CD4-positive, alpha-beta T cell (primary cell): ENCODE results near the gene VPS26B. TPM values are rescaled to one million over a fixed set of nuclear protein-coding genes. Genes with fewer than 3 reads are reported as not detected.

Experiments used
- ATAC-seq: fragments of 200-7000 bp; cut with Tn5 transposase; one replicate; pipeline ENCODE4 v1.10.0; 2022; ENCODE audit warnings: mild to moderate bottlenecking; ENCODE audit not compliant: poor library complexity
- CTCF ChIA-PET: fragments of 350-600 bp; sonication (Branson Sonifier 250); formaldehyde crosslinking; loops from one replicate; lab custom pipeline; 2021; ENCODE audit warnings: antibody characterized with exemption, inconsistent platforms; lab: Charles Lee
- POLR2A ChIA-PET: fragments of 350-600 bp; sonication (Branson Sonifier 250); formaldehyde crosslinking; loops from one replicate; lab custom pipeline; 2021; ENCODE audit warnings: antibody characterized with exemption, inconsistent platforms; lab: Charles Lee
- DNase-seq, 14 experiments: peaks; one replicate each; pipeline ENCODE4 v3.0.0-alpha.2; 2013 to 2020; ENCODE audit warnings: mixed read lengths in 2 of 14
- H3K27ac ChIP-seq, 2 donors: one replicate each; pipeline versions ENCODE4 v1.5.1 to v1.7.0; 2013; ENCODE audit warnings: low read length in 2 of 2, low read depth in 1 of 2, mild to moderate bottlenecking in 1 of 2
- H3K27me3 ChIP-seq, 2 experiments: 1 replicate in 1 of 2; 2 replicates in 1 of 2; pipeline versions ENCODE4 v1.6.1 to v1.7.0; 2013; ENCODE audit warnings: low read length in 2 of 2, control low read depth in 1 of 2, mild to moderate bottlenecking in 1 of 2, moderate library complexity in 1 of 2; ENCODE audit not compliant: insufficient read depth in 2 of 2, control insufficient read depth in 1 of 2
- H3K36me3 ChIP-seq: one replicate; pipeline ENCODE4 v1.6.1; 2013; ENCODE audit warnings: low read length, control low read depth; ENCODE audit not compliant: insufficient read depth
- H3K4me1 ChIP-seq: one replicate; pipeline ENCODE4 v1.6.1; 2013; ENCODE audit warnings: low read length, control low read depth; ENCODE audit not compliant: insufficient read depth
- H3K4me3 ChIP-seq: one replicate; pipeline ENCODE4 v1.5.1; 2013; ENCODE audit warnings: mild to moderate bottlenecking, low read length, moderate library complexity
- H3K9me3 ChIP-seq, 2 experiments: 1 replicate in 1 of 2; 2 replicates in 1 of 2; pipeline versions ENCODE4 v1.6.1 to v1.7.0; 2013; ENCODE audit warnings: low read length in 2 of 2, mild to moderate bottlenecking in 2 of 2, control low read depth in 1 of 2, moderate library complexity in 1 of 2; ENCODE audit not compliant: control insufficient read depth in 1 of 2, insufficient read depth in 1 of 2
- H3K27ac Mint-ChIP-seq: one replicate; pipeline ENCODE4 v1.8.0; 2020; ENCODE audit warnings: mixed read lengths
- H3K27me3 Mint-ChIP-seq: one replicate; pipeline ENCODE4 v1.8.0; 2021; ENCODE audit warnings: mixed read lengths
- H3K36me3 Mint-ChIP-seq: one replicate; pipeline ENCODE4 v1.8.0; 2021; ENCODE audit warnings: low read depth, mixed read lengths
- H3K4me1 Mint-ChIP-seq: one replicate; pipeline ENCODE4 v1.8.0; 2021; ENCODE audit warnings: low read depth, mixed read lengths
- H3K4me3 Mint-ChIP-seq: one replicate; pipeline ENCODE4 v1.8.0; 2020; ENCODE audit warnings: mild to moderate bottlenecking, mixed read lengths
- H3K9me3 Mint-ChIP-seq: one replicate; pipeline ENCODE4 v1.8.0; 2020; ENCODE audit warnings: mixed read lengths
- intact Hi-C, 2 experiments: fragments of 100-400 bp; cut with DNase I in 1 of 2; cut with micrococcal nuclease in 1 of 2; formaldehyde crosslinking; loops; one replicate each; pipeline versions ENCODE4 v1.15.1 to v1.9.0; 2023 to 2025; cut with DNase I, micrococcal nuclease
- total RNA-seq, 174 experiments: library from RNA in 2 of 174; stranded (reverse) in 2 of 174; gene quantifications; one replicate each; pipeline ENCODE4 v1.2.3 and lab custom pipeline; 2021 to 2026
- TF ChIP-seq, protein P1 (sequence below): fragments of 200-600 bp; IDR thresholded peaks from one replicate; pipeline ENCODE4 v1.8.0; 2022; ENCODE audit warnings: antibody characterized with exemption, mild to moderate bottlenecking

The VPS26B gene
- total RNA-seq, 2 experiments from 2014 or later, result 41.6 to 42.2 TPM

GRCh38 chr11:134292661-134293060 is 68.2 kb downstream of the VPS26B start:
- H3K27me3 ChIP-seq, result no peaks in the 10 kb centered on the region
- Mint-ChIP-seq H3K9me3 (no peaks in the 10 kb centered on the region), H3K27ac (no peak overlapping the region), H3K27me3 (no peaks in the 10 kb centered on the region), H3K36me3 (no peaks in the 10 kb centered on the region), H3K4me3 (no peak overlapping the region), H3K4me1 (no peaks in the 10 kb centered on the region)
- intact Hi-C loops, result no loop called here
- DNase-seq (no peak), ATAC-seq (no peak)
- no peaks in the 10 kb centered on the region for H3K4me1 ChIP-seq
- no peak overlapping the region for H3K4me3 ChIP-seq
- no peaks in the 10 kb centered on the region for H3K36me3 ChIP-seq
- ChIA-PET POLR2A (no interaction called here), CTCF (no interaction called here)
- no peaks in the 10 kb centered on the region for H3K9me3 ChIP-seq
- no peak overlapping the region for H3K27ac ChIP-seq
- TF ChIP-seq, protein P1, sequence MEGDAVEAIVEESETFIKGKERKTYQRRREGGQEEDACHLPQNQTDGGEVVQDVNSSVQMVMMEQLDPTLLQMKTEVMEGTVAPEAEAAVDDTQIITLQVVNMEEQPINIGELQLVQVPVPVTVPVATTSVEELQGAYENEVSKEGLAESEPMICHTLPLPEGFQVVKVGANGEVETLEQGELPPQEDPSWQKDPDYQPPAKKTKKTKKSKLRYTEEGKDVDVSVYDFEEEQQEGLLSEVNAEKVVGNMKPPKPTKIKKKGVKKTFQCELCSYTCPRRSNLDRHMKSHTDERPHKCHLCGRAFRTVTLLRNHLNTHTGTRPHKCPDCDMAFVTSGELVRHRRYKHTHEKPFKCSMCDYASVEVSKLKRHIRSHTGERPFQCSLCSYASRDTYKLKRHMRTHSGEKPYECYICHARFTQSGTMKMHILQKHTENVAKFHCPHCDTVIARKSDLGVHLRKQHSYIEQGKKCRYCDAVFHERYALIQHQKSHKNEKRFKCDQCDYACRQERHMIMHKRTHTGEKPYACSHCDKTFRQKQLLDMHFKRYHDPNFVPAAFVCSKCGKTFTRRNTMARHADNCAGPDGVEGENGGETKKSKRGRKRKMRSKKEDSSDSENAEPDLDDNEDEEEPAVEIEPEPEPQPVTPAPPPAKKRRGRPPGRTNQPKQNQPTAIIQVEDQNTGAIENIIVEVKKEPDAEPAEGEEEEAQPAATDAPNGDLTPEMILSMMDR, result no peak

DNA sequence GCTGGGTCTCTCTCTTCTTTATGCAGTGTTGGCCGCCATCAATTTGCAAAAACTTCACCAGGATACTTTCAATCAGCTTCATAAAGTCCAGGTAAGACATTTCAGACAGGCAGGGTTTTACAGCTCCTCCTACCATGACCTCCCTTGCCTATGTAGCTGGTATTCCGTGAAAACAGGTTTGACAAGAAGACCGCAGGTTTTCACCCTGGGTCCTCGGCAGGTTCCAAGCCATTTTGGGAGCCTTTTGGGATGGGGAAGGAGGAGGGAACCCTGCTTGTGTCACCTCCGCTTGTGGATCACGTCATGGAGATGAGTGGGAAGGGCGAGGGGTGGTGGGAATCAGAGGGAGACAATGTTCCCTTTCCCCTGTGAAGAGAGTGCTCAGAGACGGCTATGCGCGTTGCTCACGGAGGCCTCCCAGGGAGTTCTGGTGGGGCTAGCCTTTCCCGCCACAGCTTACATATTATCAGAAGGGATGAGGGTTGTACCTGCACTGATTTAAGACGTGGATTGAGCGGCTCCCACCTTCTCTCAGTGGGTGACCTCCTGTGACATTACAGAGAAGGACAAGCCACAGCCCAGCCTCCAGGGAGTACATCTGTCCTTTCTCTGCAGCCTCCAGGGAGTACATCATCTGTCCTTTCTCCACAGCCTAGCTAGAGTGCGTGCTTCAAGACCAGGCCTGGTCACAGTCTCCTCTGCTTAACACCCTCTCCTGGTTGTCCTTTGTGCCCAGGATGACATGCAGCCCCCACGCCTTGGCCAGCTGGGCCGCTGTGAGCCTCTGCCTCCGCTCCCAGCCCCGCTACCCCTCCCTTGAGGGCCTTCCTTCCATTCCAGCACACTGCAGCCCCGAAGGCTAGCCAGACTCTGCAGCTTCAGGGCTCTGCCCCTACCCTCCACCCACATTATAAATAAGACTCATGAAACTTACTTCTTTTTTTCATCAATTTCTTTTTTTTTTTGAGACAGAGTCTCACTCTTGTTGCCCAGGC is 68.9 kb downstream of the VPS26B start:
- no peaks in the 10 kb centered on the region for H3K4me1 ChIP-seq
- H3K4me3 ChIP-seq, result no peak overlapping the region
- H3K9me3 Mint-ChIP-seq, result no peaks in the 10 kb centered on the region
- H3K27me3 ChIP-seq, result no peaks in the 10 kb centered on the region
- H3K27ac Mint-ChIP-seq, result no peak overlapping the region
- no peaks in the 10 kb centered on the region for H3K36me3 ChIP-seq
- ChIA-PET CTCF (no interaction called here), POLR2A (no interaction called here)
- intact Hi-C loops, result no loop called here
- no peaks in the 10 kb centered on the region for H3K9me3 ChIP-seq
- TF ChIP-seq, protein P1, result no peak
- H3K27me3 Mint-ChIP-seq, result no peaks in the 10 kb centered on the region
- H3K27ac ChIP-seq, result no peak overlapping the region
- ATAC-seq (no peak), DNase-seq (no peak)
- H3K4me3 Mint-ChIP-seq, result no peak overlapping the region
- no peaks in the 10 kb centered on the region for H3K4me1 Mint-ChIP-seq
- H3K36me3 Mint-ChIP-seq, result no peaks in the 10 kb centered on the region

DNA sequence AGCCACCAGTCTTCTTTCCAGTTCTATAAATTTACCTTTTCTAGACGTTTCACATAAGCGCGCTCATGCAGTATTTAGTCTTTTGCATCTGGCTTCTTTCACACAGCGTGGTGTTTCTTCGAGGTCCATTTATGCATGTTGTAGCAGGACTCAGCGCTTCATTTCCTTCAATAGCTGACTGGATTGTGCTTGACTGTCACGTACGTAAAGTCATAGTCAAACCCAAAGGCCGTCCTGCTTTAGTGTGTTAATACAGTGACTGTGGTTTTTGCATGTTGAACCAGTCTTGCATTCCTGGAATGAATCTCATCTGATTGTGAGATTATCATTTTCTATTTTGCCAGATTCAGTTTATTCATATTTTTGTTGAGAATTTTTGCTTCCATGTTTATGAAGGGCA is 70.2 kb downstream of the VPS26B start:
- ChIA-PET POLR2A (no interaction called here), CTCF (no interaction called here)
- no peaks in the 10 kb centered on the region for H3K27me3 Mint-ChIP-seq
- no peaks in the 10 kb centered on the region for H3K9me3 ChIP-seq
- H3K36me3 Mint-ChIP-seq, result no peaks in the 10 kb centered on the region
- ATAC-seq (no peak), DNase-seq (no peak)
- H3K36me3 ChIP-seq, result no peaks in the 10 kb centered on the region
- no peaks in the 10 kb centered on the region for H3K9me3 Mint-ChIP-seq
- H3K27ac Mint-ChIP-seq, result no peak overlapping the region
- H3K4me1 Mint-ChIP-seq, result no peaks in the 10 kb centered on the region
- TF ChIP-seq, protein P1, result no peak
- H3K4me3 ChIP-seq, result no peak overlapping the region
- H3K27ac ChIP-seq, result no peak overlapping the region
- H3K27me3 ChIP-seq, result no peaks in the 10 kb centered on the region
- H3K4me1 ChIP-seq, result no peaks in the 10 kb centered on the region
- H3K4me3 Mint-ChIP-seq, result no peak overlapping the region
- intact Hi-C loops, result no loop called here

Other genes with a start within 250 kb of the VPS26B start
- 10 to 100 TPM; 13.5 to 15.3 TPM for gene JAM3, start 155.6 kb upstream of the VPS26B start, total RNA-seq
- 10 to 100 TPM; 25.7 to 29.6 TPM for gene NCAPD3, start 704 bp upstream of the VPS26B start, total RNA-seq
- 10 to 100 TPM; 25.7 to 26.0 TPM for gene THYN1, start 28.7 kb downstream of the VPS26B start, total RNA-seq
- gene ACAD8, start 28.9 kb downstream of the VPS26B start, total RNA-seq, result 10 to 100 TPM; 15.0 to 16.3 TPM
- gene GLB1L3, start 51.7 kb downstream of the VPS26B start, total RNA-seq, result 1 to 10 TPM; 1.3 to 1.5 TPM
- gene GLB1L2, start 107.3 kb downstream of the VPS26B start, total RNA-seq, result under 1 TPM; 0.59 to 0.63 TPM
- gene B3GAT1, start 187.6 kb downstream of the VPS26B start, total RNA-seq, result under 1 TPM; 0.14 to 0.22 TPM